Left kidney (tissue), 2 donors: ENCODE measurements around the gene RABEP2. TPM values are rescaled to one million over a fixed set of nuclear protein-coding genes. Genes with fewer than 3 reads are reported as not detected.
"Not testable (repeated sequence)": the region's sequence is repeated elsewhere in the genome, so short reads cannot be mapped to it uniquely, and the experiment has no call there.

Experiments used
- DNase-seq: peaks from one replicate; pipeline ENCODE4 v3.0.0-alpha.2; 2013
- polyA plus RNA-seq: library from polyadenylated mRNA; unstranded; fragments of 120-200 nt; gene quantifications from one replicate; pipeline ENCODE4 v1.2.1, GENCODE V29; 2013; ENCODE audit not compliant: insufficient read length

Gene RABEP2
- polyA plus RNA-seq, 1 donor = 23.3 TPM

DNA sequence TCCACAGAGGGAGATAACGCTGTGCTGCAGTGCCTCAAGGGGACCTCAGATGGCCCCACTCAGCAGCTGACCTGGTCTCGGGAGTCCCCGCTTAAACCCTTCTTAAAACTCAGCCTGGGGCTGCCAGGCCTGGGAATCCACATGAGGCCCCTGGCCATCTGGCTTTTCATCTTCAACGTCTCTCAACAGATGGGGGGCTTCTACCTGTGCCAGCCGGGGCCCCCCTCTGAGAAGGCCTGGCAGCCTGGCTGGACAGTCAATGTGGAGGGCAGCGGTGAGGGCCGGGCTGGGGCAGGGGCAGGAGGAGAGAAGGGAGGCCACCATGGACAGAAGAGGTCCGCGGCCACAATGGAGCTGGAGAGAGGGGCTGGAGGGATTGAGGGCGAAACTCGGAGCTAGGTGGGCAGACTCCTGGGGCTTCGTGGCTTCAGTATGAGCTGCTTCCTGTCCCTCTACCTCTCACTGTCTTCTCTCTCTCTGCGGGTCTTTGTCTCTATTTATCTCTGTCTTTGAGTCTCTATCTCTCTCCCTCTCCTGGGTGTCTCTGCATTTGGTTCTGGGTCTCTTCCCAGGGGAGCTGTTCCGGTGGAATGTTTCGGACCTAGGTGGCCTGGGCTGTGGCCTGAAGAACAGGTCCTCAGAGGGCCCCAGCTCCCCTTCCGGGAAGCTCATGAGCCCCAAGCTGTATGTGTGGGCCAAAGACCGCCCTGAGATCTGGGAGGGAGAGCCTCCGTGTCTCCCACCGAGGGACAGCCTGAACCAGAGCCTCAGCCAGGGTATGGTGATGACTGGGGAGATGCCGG, 7.5 kb upstream of the RABEP2 start:
- no peak for DNase-seq

GRCh38 chr16:28931801-28932225, 6.8 kb upstream of the RABEP2 start, which contains the start of gene CD19:
TSS of gene CD19 (plus strand) at chr16:28931971. CDS start at chr16:28932001, 30 bp downstream.
- no peak for DNase-seq

DNA sequence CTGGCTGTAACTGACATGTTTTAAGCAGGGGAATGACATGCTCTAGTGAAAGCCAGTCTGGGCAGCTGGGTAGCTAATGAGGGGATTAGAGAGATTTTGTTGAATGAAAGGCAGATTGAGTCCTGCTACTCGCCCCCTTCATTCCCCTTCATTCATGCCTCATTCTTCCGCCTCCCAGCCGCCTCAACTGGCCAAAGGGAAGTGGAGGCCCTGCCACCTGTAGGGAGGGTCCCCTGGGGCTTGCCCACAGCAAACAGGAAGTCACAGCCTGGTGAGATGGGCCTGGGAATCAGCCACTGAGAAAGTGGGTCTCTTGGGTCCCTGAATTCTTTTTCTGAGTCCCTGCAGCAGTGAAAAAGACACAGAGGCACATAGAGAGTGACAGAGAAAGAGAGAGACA, 5.6 kb upstream of the RABEP2 start:
- no peak for DNase-seq

- DNase-seq = no peak
Observed at GRCh38 chr16:28930203-28930602, 5.2 kb upstream of the RABEP2 start.

DNA sequence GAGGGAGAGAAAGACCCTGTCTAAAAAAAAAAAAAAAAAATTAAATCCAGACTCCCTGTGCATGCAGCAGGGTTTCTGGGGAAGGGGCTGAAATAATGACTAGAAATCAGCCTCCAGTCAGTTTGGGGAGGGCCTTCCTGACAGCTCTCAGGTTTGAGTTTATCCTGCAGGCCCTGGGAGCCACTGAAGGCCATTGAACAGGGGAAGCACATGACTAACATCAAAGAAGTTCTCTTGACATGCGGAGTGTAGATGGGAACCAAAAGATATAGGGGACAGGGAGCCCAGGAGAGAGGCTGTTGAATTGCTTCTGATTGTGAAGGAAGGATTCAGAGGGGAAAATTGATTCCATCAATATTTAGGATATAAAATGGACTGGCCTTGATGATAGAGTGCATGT, 2.8 kb upstream of the RABEP2 start:
- DNase-seq = no peak

- DNase-seq = not testable (repeated sequence)
Observed at GRCh38 chr16:28926284-28926683, 1.2 kb upstream of the RABEP2 start.

- peak; percentile 86 for DNase-seq
Observed at GRCh38 chr16:28925386-28926228, 569 bp upstream of the RABEP2 start.

GRCh38 chr16:28924399-28924761, 658 bp downstream of the RABEP2 start:
- DNase-seq = no peak

DNA sequence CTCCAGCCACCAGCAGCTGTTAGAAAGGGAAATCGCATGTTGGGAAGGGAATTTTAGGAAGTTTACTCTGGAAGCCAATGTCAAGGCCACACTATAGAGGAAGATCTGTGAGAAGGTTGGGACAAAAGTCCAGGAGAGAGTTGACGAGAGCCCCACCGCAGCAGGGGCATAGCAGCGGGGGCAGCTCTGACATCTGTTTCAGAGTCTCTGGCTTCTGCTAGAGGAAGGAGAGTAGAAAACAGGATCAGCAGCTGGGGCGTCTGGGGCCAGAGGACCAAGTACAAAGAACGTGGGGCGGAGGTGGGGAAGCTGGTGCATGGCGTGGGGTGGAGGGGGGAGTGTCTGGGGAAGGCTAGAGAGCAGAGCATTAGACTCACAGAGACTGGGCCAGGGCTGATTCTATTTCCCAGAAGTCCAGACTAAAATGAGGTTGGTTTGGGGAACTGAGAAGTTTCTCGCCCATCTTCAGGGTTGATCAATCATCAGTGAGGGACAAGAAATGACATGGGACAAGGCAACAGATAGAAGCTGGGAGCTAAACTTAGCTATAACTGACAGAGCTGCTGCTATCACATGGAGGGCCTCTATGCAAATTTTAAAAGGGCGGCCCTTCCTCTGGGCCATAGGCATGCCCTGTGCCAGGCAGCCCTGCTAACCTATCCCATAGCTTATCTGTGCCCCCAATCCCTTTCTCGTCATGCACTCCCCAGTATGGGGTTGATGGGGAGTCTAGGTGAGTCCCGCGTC, 1.2 kb downstream of the RABEP2 start:
- DNase-seq = no peak

GRCh38 chr16:28923231-28923587, 1.8 kb downstream of the RABEP2 start:
- DNase-seq = no peak

DNA sequence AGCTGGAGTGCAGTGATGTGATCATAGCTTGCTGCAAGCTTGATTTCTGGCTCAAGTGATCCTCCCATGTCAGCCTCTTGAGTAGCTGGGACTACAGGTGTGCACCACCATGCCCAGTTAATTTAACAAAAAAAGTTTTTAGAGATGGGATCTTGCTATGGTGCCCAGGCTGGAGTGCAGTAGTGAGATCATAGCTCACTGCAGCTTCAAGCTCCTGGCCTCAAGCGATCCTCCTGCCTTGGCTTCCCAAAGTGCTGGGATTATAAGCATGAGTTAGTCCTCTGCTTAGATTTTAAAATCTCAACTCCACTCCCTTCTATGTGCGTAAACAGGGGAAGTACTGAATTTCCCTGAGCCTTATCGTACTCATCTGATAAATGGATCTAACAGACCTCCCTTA, 6.3 kb downstream of the RABEP2 start:
- no peak for DNase-seq

- DNase-seq = no peak
Observed at GRCh38 chr16:28917095-28917494, 7.9 kb downstream of the RABEP2 start.

GRCh38 chr16:28915181-28915580, 9.9 kb downstream of the RABEP2 start:
- no peak for DNase-seq

DNA sequence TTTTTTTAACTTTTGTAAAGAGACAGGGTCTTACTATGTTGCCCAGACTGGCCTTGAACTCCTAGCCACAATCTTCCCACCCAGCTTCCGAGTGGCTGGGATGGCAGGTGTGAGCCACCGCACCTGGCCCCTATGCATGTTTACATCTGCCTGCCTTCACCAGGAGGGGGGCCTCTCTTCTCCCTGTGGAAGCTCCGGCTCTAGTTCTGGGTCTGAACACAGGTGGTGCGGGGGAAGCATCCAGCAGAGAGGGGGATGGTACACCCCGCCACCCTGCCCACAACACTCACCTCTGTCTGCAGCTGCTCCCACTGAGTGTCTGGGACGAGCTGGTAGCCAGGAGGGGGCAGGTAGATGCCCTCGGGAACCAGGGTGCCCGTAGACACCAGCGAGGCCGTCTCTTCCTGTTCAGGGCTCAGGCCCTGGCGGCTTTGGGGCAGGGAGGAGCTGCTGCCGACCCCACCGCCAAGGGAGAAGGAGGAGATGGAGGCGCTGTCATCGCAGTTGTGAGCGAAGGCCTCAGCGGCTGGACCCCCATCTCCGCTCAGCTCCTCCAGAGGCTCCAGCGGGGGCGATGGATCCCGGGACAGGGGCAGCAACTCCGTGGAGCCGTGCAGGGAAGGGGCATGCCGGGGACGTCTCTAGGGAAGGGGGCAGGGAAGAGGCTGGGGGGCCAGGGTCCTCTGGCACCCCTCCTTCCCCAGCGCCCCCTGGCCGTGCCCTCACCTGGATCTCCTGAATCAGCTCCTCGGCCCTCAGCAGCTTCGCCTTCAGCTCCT, 10.9 kb downstream of the RABEP2 start:
- DNase-seq = no peak

DNA sequence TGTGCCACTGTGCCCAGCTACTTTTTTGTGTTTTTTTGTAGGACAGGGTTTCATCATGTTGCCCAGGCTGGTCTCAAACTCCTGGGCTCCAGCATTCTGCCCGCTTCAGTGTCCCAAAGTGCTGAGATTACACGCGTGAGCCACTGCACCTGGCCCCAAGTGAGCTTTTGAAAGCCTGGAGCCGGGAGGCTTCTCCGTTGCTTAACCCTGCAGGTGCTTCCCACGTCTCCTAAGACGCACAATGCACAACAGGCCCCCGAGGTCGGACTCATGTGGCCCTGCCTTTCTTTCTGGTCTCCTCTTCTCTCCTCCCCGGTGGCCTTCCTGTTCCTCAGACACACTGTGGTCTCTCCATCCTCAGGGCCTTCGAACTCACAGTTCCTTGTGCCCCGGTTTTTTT, 12.5 kb downstream of the RABEP2 start:
- no peak for DNase-seq

DNA sequence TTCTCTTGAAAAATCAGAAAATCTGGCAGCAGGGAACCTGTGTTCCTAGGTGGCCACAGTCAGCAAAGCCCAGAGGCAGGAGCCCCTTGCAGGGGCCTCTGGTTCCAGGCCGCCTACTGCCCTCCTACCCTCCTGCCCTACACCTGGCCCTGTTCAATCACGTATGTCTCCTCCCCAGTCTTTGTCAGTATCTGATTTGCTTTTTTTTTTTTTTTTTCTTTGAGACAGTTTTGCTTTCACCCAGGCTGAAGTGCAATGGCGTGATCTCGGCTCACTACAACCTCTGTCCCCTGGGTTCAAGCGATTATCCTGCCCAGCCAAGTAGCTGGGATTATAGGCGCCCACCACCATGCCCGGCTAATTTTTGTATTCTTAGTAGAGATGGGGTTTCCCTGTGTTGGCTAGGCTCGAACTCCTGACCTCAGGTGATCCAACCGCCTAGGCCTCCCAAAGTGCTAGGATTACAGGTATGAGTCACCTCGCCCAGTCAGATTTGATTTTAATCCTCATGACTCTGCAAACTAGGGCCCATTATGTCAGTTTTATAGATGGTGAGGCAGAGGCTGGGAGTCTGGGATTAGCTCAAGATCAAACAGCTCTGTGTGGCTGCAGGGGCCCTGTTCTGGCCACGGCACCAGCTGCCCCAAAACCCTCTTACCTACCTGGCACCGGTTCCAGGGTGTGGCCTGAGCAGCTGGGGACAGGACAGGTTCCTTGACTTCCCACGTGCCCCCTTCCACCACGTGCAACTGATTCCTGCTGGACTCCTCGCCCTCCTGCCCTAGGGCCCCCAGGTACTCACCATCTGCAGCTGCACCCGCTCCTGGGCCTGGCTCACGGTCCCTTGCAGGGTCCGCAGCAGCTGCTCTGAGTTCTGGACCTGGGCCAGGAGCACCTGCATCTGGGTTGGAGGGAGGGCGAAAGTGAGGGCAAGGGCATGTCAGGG, 14.7 kb downstream of the RABEP2 start:
- no peak for DNase-seq

GRCh38 chr16:28905800-28906372, 19.2 kb downstream of the RABEP2 start:
- no peak for DNase-seq

DNA sequence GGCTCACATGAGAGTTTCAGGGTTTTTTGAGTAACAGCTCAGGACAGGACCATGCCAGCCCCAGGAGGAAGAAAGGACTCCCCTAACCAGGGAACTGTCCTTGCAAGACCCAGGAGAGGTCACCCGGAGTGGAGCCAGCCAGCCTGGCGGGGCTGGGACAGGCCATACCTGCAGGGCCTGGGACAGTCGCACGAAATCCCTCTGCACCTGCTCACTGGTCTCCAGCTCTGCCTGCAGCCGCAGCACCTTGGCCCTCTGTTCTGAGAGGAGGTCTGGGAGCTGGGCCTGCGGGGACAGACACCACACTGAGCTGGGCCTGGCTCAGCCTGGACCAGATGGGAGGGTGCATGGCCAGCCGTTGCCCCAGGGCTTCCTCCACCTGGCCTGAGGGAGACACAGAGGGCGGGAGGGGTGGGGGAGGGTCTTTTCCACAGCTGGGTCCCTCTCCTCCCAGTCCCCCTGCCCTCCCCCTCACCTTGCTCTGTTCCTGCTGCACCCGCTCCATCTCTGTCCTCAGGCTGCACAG, 19.7 kb downstream of the RABEP2 start:
- DNase-seq = no peak

DNA sequence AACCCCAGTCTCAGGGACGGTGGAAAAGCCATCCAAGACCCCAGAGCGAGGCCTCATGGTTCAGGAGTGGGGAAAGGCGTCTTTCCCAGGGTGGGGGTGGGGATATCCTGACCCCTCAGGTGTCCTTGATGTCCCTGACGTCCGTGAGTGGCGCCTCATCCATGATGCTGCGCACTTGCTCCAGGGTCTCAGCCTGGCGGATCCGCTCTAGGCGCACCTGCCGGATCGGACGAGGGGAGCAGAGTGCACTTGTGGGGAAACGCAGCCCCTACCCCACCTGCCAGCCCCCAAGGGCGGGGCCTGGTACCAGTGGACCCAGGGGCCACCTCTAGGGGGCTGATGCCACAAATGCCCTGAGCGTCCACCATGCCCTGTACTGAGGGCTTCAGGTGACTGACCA, 20.2 kb downstream of the RABEP2 start:
- DNase-seq = no peak

DNA sequence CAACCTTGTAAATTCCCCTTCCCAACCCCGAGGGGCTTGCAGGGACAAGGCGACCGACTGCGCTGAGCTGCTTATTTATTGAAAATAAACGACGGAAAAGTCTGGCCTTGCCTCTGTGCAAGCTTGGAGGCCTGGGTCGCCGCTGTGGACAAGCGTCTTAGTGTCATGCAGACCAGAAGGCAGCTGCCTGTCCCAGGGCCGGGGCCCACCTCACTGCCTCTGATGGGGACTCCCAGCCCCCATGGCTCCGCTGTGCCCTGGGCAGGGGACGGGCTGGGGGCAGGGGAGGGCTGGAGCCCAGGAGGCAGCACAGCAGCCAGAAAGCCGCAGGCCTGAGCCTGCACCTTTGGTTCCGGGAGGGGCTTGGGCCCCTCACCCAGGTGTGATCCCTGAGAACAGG, 20.7 kb downstream of the RABEP2 start:
- no peak for DNase-seq
